Kidney (tissue), 14 donors: ENCODE measurements around the gene STAT6. TPM values are rescaled to one million over a fixed set of nuclear protein-coding genes. Genes with fewer than 3 reads are reported as not detected.
"Not testable (repeated sequence)": the region's sequence is repeated elsewhere in the genome, so short reads cannot be mapped to it uniquely, and the experiment has no call there.

Experiments used
- DNase-seq, 5 donors: peaks; one replicate each; pipeline ENCODE4 v3.0.0-alpha.2; 2013 to 2020
- FAIRE-seq: peaks from 2 replicates; lab custom pipeline; 2012; peaks lifted over from hg19 to GRCh38; lab: Jason Lieb, UNC
- H3K27ac ChIP-seq, 2 donors: one replicate each; pipeline ENCODE4 v1.7.0; 2013; ENCODE audit warnings: low read depth in 2 of 2, low read length in 2 of 2, inconsistent platforms in 1 of 2
- H3K27me3 ChIP-seq: one replicate; pipeline ENCODE4 v1.7.1; 2013; ENCODE audit warnings: low read length, inconsistent platforms; ENCODE audit not compliant: control insufficient read depth, insufficient read depth
- H3K36me3 ChIP-seq, 3 donors: one replicate each; pipeline versions ENCODE4 v1.7.0 to v1.7.1; 2013; ENCODE audit warnings: low read length in 3 of 3, control low read depth in 1 of 3, inconsistent platforms in 1 of 3; ENCODE audit not compliant: insufficient read depth in 3 of 3, control insufficient read depth in 2 of 3
- H3K4me1 ChIP-seq, 3 donors: one replicate each; pipeline versions ENCODE4 v1.7.0 to v1.7.1; 2013; ENCODE audit warnings: low read length in 3 of 3, inconsistent platforms in 1 of 3, low read depth in 1 of 3; ENCODE audit not compliant: control insufficient read depth in 2 of 3, insufficient read depth in 2 of 3
- H3K4me3 ChIP-seq, 3 donors: one replicate each; pipeline versions ENCODE4 v1.7.0 to v1.8.1; 2013; ENCODE audit warnings: low read length in 3 of 3, control low read depth in 1 of 3, inconsistent platforms in 1 of 3
- H3K9ac ChIP-seq, 3 donors: one replicate each; pipeline versions ENCODE4 v1.7.0 to v1.7.1; 2013; ENCODE audit warnings: low read length in 3 of 3, control low read depth in 1 of 3, inconsistent platforms in 1 of 3
- H3K9me3 ChIP-seq, 3 donors: one replicate each; pipeline versions ENCODE4 v1.7.0 to v1.7.1; 2013; ENCODE audit warnings: low read length in 3 of 3, control low read depth in 1 of 3, inconsistent platforms in 1 of 3; ENCODE audit not compliant: control insufficient read depth in 2 of 3, insufficient read depth in 1 of 3
- CTCF ChIP-seq: IDR thresholded peaks from 3 replicates; pipeline ENCODE4 v1.5.1; 2012; ENCODE audit warnings: mild to moderate bottlenecking, moderate library complexity, borderline replicate concordance; ENCODE audit not compliant: insufficient read depth; ENCODE audit errors: extremely low read depth
- intact Hi-C: fragments of 100-400 bp; cut with DNase I; formaldehyde crosslinking; loops from one replicate; pipeline ENCODE4 v1.11.1; 2022
- polyA plus RNA-seq: library from polyadenylated mRNA; stranded (reverse); fragments of 350-450 nt; fragmentation: Illumina TruSeq; extraction: RNeasy Lipid Tissue Mini Kit (QIAGEN cat#74804); gene quantifications from one replicate; pipeline ENCODE4 v1.2.3, GENCODE V29; 2014; ENCODE audit warnings: low read depth, low replicate concordance; ENCODE audit not compliant: insufficient read depth
- total RNA-seq: library from RNA; stranded (reverse); fragmentation: NEBNext Ultra II Directional; extraction: Animal tissue kit (Norgen Biotek cat#: 25700); gene quantifications from one replicate; pipeline ENCODE4 v1.2.1, GENCODE V29; 2021
- donor health status: control.
- donor health status: control.
- donor health status: control.
- donor health status: control.
- donor health status: control.
- donor health status: DM: yes; HTN: yes; CAD: no.
- donor health status: Normal renal cell carcinoma (clear cell type).

Gene STAT6
- total and polyA plus RNA-seq, 2 donors from 2014 or later: 74.8 to 232 TPM

GRCh38 chr12:57055824-57056223 lies 55.3 kb downstream of the STAT6 start:
- Histone ChIP-seq H3K9ac (no peak overlapping the region), H3K4me3 (no peak overlapping the region), H3K9me3 (no peaks in the 10 kb centered on the region), H3K4me1 (no peaks in the 10 kb centered on the region), H3K27me3 (no peaks in the 10 kb centered on the region), H3K36me3 (peaks cover 0 to 8% (median 0%) of the 10 kb centered on the region in 3 donors), H3K27ac (no peak overlapping the region)
- intact Hi-C loops: no loop called here
- no peak for TF ChIP-seq CTCF
- FAIRE-seq: no peak
- no peak for DNase-seq

DNA sequence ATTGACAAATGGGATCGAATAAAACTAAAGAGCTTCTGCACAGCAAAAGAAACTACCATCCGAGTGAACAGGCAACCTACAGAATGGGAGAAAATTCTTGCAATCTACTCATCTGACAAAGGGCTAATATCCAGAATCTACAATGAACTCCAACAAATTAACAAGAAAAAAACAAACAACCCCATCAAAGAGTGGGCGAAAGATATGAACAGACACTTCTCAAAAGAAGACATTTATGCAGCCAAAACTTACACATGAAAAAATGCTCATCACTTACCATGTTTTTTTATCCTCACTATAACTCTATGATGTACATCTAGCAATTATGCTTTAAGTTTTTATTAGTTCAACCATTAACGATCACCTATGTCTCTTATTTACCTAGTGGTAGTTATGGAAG lies 57.3 kb downstream of the STAT6 start:
- H3K27me3 ChIP-seq, H3K4me1 ChIP-seq, H3K9me3 ChIP-seq, H3K27ac ChIP-seq, intact Hi-C loops, DNase-seq, H3K4me3 ChIP-seq, H3K36me3 ChIP-seq, FAIRE-seq, H3K9ac ChIP-seq: not testable (repeated sequence)

- H3K9me3 ChIP-seq, H3K27ac ChIP-seq, H3K27me3 ChIP-seq, H3K4me1 ChIP-seq, H3K4me3 ChIP-seq, DNase-seq, FAIRE-seq, H3K36me3 ChIP-seq, intact Hi-C loops, H3K9ac ChIP-seq: not testable (repeated sequence)
Measured at GRCh38 chr12:57053146-57053545, 58.0 kb downstream of the STAT6 start.

DNA sequence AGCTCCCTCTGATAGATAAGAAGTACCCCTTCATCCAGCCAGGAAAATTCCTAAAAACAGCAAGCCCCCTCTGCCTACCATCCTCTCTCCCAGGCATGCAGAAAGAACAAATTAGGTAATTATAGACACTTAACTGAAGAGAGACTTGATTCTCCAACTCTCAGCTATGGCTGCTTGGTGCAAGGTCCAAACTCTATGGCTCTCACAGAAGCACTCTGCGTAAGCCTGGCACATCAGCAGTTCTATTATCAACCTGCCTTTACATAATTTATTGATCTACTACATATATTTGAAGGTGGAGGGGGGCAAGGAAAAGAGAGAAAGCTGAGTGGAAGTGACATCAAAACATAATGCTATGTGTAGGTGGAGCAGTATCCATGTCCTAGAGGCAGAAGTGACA lies 60.2 kb downstream of the STAT6 start:
- intact Hi-C loops: no loop called here
- Histone ChIP-seq H3K4me3 (no peak overlapping the region), H3K36me3 (no peaks in the 10 kb centered on the region), H3K9ac (no peak overlapping the region), H3K4me1 (no peaks in the 10 kb centered on the region), H3K27ac (no peak overlapping the region), H3K9me3 (no peaks in the 10 kb centered on the region), H3K27me3 (no peaks in the 10 kb centered on the region)
- FAIRE-seq (no peak), DNase-seq (no peak)
- TF ChIP-seq CTCF: no peak

DNA sequence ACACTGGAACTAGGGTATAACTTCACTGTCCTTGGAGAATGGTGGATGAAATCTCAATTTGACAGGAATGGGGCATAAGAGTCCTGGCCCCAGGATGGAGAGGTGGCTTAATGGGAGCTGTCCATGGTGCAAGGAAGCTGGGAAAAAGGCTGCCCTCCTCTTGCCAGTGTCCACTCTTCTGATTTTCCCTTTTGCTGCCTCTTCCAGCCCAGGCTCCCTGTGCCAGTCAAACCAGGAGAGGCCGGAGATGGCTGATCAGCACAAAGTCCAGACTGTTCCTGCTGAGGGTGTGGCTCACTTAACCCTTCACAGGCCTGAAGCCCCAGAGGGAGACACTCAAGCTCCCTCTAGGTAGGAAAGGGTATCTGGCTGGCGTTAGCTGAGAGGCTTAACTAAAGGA lies 61.3 kb downstream of the STAT6 start, which contains the start of gene MYO1A:
MYO1A (minus strand) TSS at position 240 of the 400 bp plus-strand sequence. CDS start 1,806 bp downstream, outside the sequence.
- Histone ChIP-seq H3K4me1 (no peaks in the 10 kb centered on the region), H3K9ac (no peak within 1 kb of the TSS), H3K4me3 (no peak within 1 kb of the TSS), H3K36me3 (no peaks in the 10 kb centered on the region), H3K27me3 (no peaks in the 10 kb centered on the region), H3K9me3 (no peaks in the 10 kb centered on the region), H3K27ac (no peak within 1 kb of the TSS)
- intact Hi-C loops: no loop called here
- FAIRE-seq (no peak), DNase-seq (peak in 1 of 5 donors; percentile 23)
- TF ChIP-seq CTCF: no peak
